Neural progenitor cell (in vitro differentiated cells): ENCODE results near the gene DHX29. TPM values are rescaled to one million over a fixed set of nuclear protein-coding genes. Genes with fewer than 3 reads are reported as not detected.

Experiments used
- DNase-seq: peaks from one replicate; pipeline ENCODE4 v3.0.0-alpha.2; 2016; ENCODE audit warnings: low spot score
- H2AFZ ChIP-seq: fragments of 200-600 bp; sonication (generic); replicated peaks from 2 replicates; pipeline ENCODE4 v1.6.1; 2016; ENCODE audit warnings: antibody characterized with exemption
- H3F3A ChIP-seq: fragments of 200-600 bp; sonication (generic); 2 replicates; pipeline ENCODE4 v1.6.1; 2016; ENCODE audit warnings: antibody characterized with exemption, low read depth
- H3K27ac ChIP-seq: fragments of 200-600 bp; sonication (generic); 2 replicates; pipeline ENCODE4 v1.5.1; 2016; ENCODE audit warnings: mild to moderate bottlenecking
- H3K27me3 ChIP-seq: fragments of 200-600 bp; sonication (generic); 2 replicates; pipeline ENCODE4 v1.6.1; 2016; ENCODE audit warnings: mild to moderate bottlenecking, moderate library complexity
- H3K36me3 ChIP-seq: fragments of 200-600 bp; sonication (generic); 2 replicates; pipeline ENCODE4 v1.5.1; 2016
- H3K4me1 ChIP-seq: fragments of 200-600 bp; sonication (generic); 2 replicates; pipeline ENCODE4 v1.6.1; 2016; ENCODE audit warnings: mixed run types
- H3K4me2 ChIP-seq: fragments of 200-600 bp; sonication (generic); 2 replicates; pipeline ENCODE4 v1.6.1; 2016
- H3K4me3 ChIP-seq: fragments of 200-600 bp; sonication (generic); 2 replicates; pipeline ENCODE4 v1.5.1; 2016
- H3K79me2 ChIP-seq: fragments of 200-600 bp; sonication (generic); 2 replicates; pipeline ENCODE4 v1.6.1; 2016; ENCODE audit warnings: low read depth
- H3K9ac ChIP-seq: fragments of 200-600 bp; sonication (generic); 2 replicates; pipeline ENCODE4 v1.6.1; 2016
- H3K9me3 ChIP-seq: fragments of 200-600 bp; sonication (generic); 2 replicates; pipeline ENCODE4 v1.5.1; 2016; ENCODE audit warnings: low read depth
- H4K20me1 ChIP-seq: fragments of 200-600 bp; sonication (generic); 2 replicates; pipeline ENCODE4 v1.6.1; 2016; ENCODE audit warnings: low read depth
- H3K27ac Mint-ChIP-seq: 3 replicates; pipeline ENCODE4 v1.8.0; 2021; ENCODE audit warnings: mixed read lengths
- H3K27me3 Mint-ChIP-seq: 2 replicates; pipeline ENCODE4 v1.8.0; 2022; ENCODE audit warnings: low read depth, mild to moderate bottlenecking, inconsistent platforms, moderate library complexity, mixed read lengths; ENCODE audit not compliant: insufficient read depth
- H3K36me3 Mint-ChIP-seq: 3 replicates; pipeline ENCODE4 v1.8.0; 2021; ENCODE audit warnings: mixed read lengths
- H3K4me1 Mint-ChIP-seq: 3 replicates; pipeline ENCODE4 v1.8.0; 2021; ENCODE audit warnings: mixed read lengths
- H3K4me3 Mint-ChIP-seq: 3 replicates; pipeline ENCODE4 v1.8.0; 2021; ENCODE audit warnings: mild to moderate bottlenecking, moderate library complexity, mixed read lengths
- H3K9me3 Mint-ChIP-seq: 3 replicates; pipeline ENCODE4 v1.8.0; 2020; ENCODE audit warnings: mixed read lengths
- CTCF ChIP-seq: fragments of 200-600 bp; sonication (generic); IDR thresholded peaks from 2 replicates; pipeline ENCODE4 v1.5.1; 2017; ENCODE audit warnings: antibody characterized with exemption, mild to moderate bottlenecking
- EZH2 ChIP-seq: fragments of 200-600 bp; sonication (generic); IDR thresholded peaks from 2 replicates; pipeline ENCODE4 v1.6.1; 2017; ENCODE audit warnings: antibody characterized with exemption, mild to moderate bottlenecking, moderate library complexity
- EZH2phosphoT487 ChIP-seq: fragments of 200-600 bp; sonication (generic); IDR thresholded peaks from 2 replicates; pipeline ENCODE4 v1.6.1; 2017; ENCODE audit warnings: antibody characterized with exemption
- total RNA-seq: library from RNA; depleted of rRNA; stranded (reverse); fragments of >200 nt; gene quantifications from 2 replicates; pipeline ENCODE4 v1.2.3, GENCODE V29; 2015; ENCODE audit warnings: low replicate concordance

The DHX29 gene
- total RNA-seq, 1 donor from 2014 or later = 44.0 TPM

GRCh38 chr5:55220433-55221185 is 86.9 kb downstream of the DHX29 start:
- Histone ChIP-seq H3K4me1 (no peaks in the 10 kb centered on the region), H2AFZ (peak overlapping the region; percentile 80), H4K20me1 (peaks cover 44% of the 10 kb centered on the region), H3K36me3 (no peaks in the 10 kb centered on the region), H3K27ac (no peak overlapping the region), H3F3A (peaks cover 7% of the 10 kb centered on the region), H3K27me3 (peaks cover 90% of the 10 kb centered on the region), H3K4me2 (peak overlapping the region; percentile 79), H3K9me3 (no peaks in the 10 kb centered on the region), H3K9ac (no peak overlapping the region), H3K4me3 (peak overlapping the region; percentile 56), H3K79me2 (no peaks in the 10 kb centered on the region)
- H3K4me1 Mint-ChIP-seq = peaks cover 15% of the 10 kb centered on the region
- no peak overlapping the region for H3K27ac Mint-ChIP-seq
- DNase-seq = peak; percentile 67
- H3K9me3 Mint-ChIP-seq = peaks cover 8% of the 10 kb centered on the region
- peak; percentile 91 for TF ChIP-seq EZH2phosphoT487
- TF ChIP-seq EZH2 = peak; percentile 81
- peak; percentile 46 for TF ChIP-seq CTCF
- H3K4me3 Mint-ChIP-seq = peak overlapping the region; percentile 87
- H3K36me3 Mint-ChIP-seq = no peaks in the 10 kb centered on the region
- peaks cover 71% of the 10 kb centered on the region for H3K27me3 Mint-ChIP-seq

- H3K4me3 ChIP-seq = no peak overlapping the region
- no peak overlapping the region for H3K27ac ChIP-seq
- H3K9ac ChIP-seq = no peak overlapping the region
- peaks cover 37% of the 10 kb centered on the region for H4K20me1 ChIP-seq
- no peaks in the 10 kb centered on the region for H3K4me1 ChIP-seq
- no peak for TF ChIP-seq EZH2
- no peak for TF ChIP-seq EZH2phosphoT487
- TF ChIP-seq CTCF = no peak
- no peaks in the 10 kb centered on the region for H3K9me3 ChIP-seq
- Mint-ChIP-seq H3K27ac (no peak overlapping the region), H3K27me3 (peaks cover 63% of the 10 kb centered on the region), H3K9me3 (peaks cover 8% of the 10 kb centered on the region), H3K4me1 (peaks cover 15% of the 10 kb centered on the region), H3K4me3 (peak overlapping the region; percentile 87), H3K36me3 (no peaks in the 10 kb centered on the region)
- peaks cover 7% of the 10 kb centered on the region for H3F3A ChIP-seq
- no peak overlapping the region for H2AFZ ChIP-seq
- no peak for DNase-seq
- H3K27me3 ChIP-seq = peaks cover 82% of the 10 kb centered on the region
- H3K36me3 ChIP-seq = no peaks in the 10 kb centered on the region
- H3K79me2 ChIP-seq = no peaks in the 10 kb centered on the region
- no peak overlapping the region for H3K4me2 ChIP-seq
Measured at GRCh38 chr5:55219770-55220169, 87.7 kb downstream of the DHX29 start.

- H3K36me3 Mint-ChIP-seq = no peaks in the 10 kb centered on the region
- Histone ChIP-seq H3K4me3 (no peak overlapping the region), H3K4me2 (no peak overlapping the region), H3K27me3 (peaks cover 77% of the 10 kb centered on the region), H4K20me1 (peaks cover 29% of the 10 kb centered on the region), H3F3A (peaks cover 4% of the 10 kb centered on the region), H3K79me2 (no peaks in the 10 kb centered on the region), H2AFZ (no peak overlapping the region), H3K36me3 (no peaks in the 10 kb centered on the region), H3K4me1 (no peaks in the 10 kb centered on the region), H3K9ac (no peak overlapping the region), H3K27ac (no peak overlapping the region), H3K9me3 (no peaks in the 10 kb centered on the region)
- H3K27me3 Mint-ChIP-seq = peaks cover 55% of the 10 kb centered on the region
- H3K4me1 Mint-ChIP-seq = peaks cover 15% of the 10 kb centered on the region
- H3K4me3 Mint-ChIP-seq = peak overlapping the region; percentile 23
- TF ChIP-seq CTCF (no peak), EZH2phosphoT487 (no peak), EZH2 (no peak)
- no peak for DNase-seq
- peaks cover 8% of the 10 kb centered on the region for H3K9me3 Mint-ChIP-seq
- no peak overlapping the region for H3K27ac Mint-ChIP-seq
Measured at GRCh38 chr5:55218967-55219366, 88.5 kb downstream of the DHX29 start.
